NCI-H146 (cell line): ENCODE data around the gene DLGAP5.

Experiments
- DNase-seq: peaks from one replicate; lab custom pipeline; 2025; lab: John Stamatoyannopoulos, UW

DLGAP5 gene

DNA sequence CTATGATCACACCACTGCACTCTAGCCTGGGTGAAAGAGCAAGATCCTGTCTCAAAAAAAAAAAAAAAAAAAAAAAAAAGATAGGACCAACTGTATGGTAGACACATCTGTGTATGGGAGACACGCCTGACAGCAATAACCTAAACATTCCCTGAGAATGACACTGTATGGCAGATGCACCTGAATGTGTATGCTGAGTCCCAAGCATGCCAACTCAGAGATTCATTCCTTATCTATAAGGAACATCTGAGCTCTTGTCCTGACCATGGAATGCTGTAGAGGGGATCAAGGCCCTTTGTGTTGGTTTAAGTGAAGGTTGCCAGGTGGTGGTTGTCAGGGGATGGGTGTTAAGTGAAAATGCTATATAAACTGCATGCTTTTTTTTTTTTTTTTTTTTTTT, 81.5 kb downstream of the DLGAP5 start:
- DNase-seq, result no peak

DNA sequence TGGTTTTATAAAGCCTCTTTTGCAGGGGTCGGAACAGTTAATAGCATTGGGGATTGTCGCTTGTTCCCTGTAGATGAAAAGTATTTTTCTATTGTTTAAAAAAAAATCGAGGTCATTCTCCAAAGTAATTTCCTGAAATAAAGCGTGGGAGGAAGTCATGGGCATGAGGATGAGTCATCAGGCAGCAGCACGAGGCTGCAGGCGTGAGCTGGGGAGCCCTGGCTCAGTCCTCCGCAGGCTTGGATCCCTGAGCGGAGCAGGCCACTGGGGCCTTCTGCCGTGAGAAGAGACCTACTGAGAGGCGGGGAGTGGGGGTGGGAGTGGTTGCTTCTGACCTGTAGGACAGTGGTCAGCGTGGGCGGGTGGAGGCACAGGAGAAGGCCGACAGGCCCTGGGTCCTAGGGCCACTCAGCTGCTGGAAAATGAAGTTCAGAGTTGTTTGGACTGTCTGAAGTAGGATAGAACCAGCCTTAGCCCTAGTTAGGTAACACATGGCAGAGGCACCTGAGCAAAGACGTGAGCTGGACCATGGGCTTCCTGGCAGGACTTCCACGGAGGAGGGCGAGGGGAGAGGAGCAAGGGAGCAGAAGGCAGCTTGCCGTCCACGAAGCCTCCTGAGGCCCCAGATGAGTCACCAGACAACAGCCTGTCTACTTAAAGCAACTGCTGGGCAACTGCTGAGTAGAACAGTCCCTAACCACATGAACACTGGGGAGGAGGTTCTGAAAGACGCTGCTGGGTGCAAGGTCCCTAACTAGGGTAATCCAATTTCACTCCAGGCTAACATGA, 83.4 kb downstream of the DLGAP5 start:
- DNase-seq, result no peak

DNA sequence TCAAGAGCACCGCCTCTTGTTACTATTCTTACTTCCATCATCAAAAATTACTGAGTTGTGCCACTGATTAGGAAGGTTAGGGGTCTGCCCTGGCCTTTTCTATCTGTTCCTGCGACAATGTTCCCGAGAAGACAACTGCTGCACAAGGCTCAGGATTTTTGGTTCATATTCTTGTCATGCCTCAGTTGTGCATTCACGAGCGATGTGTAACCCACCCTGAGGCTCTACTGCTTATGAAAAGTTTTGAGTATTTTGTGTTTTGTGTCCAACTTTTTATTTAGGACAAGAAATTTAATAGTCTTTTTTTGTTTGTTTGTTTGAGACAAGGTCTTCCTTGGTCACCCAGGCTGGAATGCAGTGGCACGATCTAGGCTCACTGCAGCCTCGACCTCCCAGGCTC, 85.4 kb downstream of the DLGAP5 start:
- no peak for DNase-seq

DNA sequence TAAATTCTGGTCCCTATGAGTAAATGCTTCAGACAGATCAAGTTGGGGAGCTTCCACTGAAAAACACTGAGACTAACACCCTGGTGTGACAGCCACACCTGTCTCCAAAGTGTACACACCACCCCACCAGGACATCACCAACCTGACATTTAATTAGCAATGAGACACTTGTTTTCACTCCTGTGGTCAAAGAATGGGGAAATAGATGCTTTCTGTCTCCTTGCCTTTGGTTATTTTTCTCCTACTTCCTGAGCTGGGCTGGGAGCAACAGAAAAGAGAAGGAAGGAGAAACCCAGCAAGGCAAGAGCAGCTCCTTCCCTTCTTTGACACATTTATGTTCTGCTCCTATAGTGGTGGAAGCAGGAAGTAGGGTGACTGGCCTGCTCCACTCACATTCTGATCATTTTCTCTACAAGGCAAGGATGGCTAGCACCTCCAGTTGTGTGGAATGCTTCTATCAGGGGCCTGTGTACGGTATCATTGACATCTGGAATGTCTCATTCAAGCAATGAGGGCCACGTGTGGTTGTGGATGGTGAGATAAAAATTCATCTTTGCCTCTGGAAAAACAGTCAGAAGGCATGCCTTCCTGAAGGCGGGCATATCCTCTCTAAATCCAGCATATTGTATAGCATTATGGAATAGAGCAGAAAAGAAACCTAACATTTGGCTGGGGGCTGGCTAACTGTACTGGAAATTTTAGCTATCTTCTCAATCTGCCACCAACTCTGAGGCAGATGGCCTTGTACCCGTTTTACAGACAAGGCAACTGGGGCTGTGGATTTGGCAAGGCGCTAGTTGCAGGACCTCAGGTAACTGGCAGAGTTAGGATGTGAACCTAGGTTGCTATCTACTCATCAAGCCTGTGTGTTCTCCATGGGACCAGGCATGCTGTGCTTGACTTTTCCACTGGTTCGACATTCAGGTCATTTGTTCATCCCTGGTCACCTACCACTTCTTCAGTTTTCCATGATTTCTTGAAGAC, 87.1 kb downstream of the DLGAP5 start:
- DNase-seq, result no peak

DNA sequence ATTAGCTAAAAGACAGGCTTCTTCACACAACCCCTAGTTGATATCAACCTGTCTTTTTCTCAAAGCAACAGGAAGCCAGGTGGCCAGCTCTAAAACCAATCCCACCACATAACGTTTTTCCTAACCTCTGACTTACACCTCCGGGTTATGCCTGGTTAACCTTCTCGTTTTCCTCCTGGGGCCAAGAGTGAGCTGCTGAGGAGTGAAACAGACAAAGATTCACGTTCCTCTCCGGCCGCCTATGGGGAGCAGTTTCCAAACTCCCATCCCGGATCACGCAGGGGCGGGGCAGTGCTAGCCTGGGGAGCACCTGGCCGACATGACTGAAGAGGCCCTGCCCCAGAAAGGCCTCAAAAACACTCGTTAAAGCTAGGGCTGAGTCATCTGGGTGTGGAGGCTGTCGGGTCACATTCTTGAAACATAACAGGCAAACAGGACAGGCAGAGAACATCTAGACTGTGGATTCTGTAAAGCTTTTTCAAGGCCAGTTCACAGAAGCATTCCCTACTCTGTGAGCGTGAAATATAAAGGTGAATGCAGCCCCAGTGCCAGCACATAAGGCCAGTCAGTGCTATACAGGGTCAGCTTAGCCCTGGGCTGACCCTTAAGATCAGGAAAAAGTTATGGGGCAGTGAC, 88.3 kb downstream of the DLGAP5 start:
- DNase-seq, result no peak

DNA sequence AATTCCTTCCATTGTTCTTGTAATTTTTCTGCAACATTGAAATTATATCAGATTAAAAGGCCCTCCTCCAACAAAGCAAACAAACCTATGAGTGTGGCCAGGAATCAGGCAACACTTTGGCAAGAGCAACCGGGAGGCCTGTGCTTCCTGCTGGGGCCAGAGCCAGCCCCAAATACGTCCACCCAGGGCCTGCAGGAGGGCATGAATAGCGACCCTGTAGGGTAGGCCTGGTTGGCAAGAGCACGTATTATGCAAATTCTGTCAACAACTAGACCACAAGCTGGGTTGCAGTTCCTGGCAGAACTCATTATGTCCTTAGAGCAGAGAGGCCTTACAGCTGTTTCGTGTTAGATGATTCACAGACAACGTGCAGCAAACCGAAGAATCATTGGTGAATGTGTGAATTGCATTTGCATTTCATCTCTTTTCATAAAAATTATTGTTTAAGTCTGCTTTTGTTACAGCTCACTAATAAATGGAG, 89.2 kb downstream of the DLGAP5 start:
- peak; percentile 74 for DNase-seq

DNA sequence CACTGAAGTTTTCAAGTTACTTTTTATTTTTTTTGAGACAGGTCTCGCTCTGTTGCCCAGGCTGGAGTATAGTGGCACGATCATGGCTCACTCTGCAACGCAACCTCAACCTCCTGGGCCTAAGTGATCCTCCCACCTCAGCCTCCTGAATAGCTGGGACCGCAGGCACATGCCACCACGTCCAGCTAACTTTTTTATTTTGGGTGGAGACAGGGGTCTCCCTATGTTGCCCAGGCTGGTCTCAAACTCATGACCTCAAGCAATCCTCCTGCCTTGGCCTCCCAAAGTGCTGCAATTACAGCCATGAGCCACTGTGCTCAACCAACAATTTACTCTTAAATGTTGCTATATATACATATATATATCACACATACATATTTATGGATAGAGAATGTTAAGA, 89.7 kb downstream of the DLGAP5 start:
- DNase-seq, result no peak

DNA sequence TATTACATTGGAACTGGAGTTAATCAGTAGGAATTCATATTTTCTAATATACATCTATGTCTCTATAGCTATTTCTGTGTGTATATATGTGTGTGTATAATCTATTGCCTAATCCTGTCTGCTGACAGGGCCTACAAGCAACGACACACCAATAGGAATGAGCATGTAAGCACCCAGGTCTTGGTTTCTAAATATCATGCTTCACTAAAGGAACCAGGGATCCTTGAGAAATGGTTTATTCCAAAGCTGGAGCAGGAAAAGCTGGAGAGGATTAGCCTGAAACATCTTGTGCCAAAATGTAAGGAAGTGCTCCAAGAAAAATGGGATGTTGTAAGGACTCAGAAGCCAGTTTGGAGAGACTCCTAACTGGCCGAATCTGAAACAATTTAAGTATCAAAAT, 91.6 kb downstream of the DLGAP5 start:
- DNase-seq, result no peak

DNA sequence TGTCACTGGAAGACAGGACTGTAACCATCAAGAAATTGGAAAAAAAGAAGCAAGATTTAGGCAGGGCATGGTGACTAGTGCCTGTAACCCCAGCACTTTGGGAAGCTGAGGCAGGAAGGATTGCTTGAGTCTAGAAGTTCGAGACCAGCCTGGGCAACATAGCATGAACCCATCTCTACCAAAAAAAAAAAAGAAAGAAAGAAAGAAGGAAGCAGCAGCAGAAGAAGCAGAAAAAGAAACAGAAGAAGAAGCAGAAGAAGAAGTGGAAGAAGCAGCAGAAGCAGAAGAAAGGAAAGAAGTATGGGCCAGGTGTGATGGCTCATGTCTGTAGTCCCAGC, 92.9 kb downstream of the DLGAP5 start:
- no peak for DNase-seq
